Mucosa of stomach (tissue), 1 donor: ENCODE results near the gene ABCC4.

Experiments used
- H3K27me3 ChIP-seq: one replicate; pipeline ENCODE4 v1.7.0; 2013; ENCODE audit warnings: mild to moderate bottlenecking, low read length; ENCODE audit not compliant: control insufficient read depth, insufficient read depth
- H3K36me3 ChIP-seq: one replicate; pipeline ENCODE4 v1.7.0; 2013; ENCODE audit warnings: low read length; ENCODE audit not compliant: control insufficient read depth, insufficient read depth
- H3K4me1 ChIP-seq: one replicate; pipeline ENCODE4 v1.7.0; 2013; ENCODE audit warnings: mild to moderate bottlenecking, low read length; ENCODE audit not compliant: control insufficient read depth, insufficient read depth
- H3K4me3 ChIP-seq: one replicate; pipeline ENCODE4 v1.7.0; 2013; ENCODE audit warnings: low read length
- H3K9ac ChIP-seq: one replicate; pipeline ENCODE4 v1.7.0; 2013; ENCODE audit warnings: mild to moderate bottlenecking, low read length, moderate library complexity
- H3K9me3 ChIP-seq: one replicate; pipeline ENCODE4 v1.7.0; 2013; ENCODE audit warnings: mild to moderate bottlenecking, low read length, moderate library complexity; ENCODE audit not compliant: control insufficient read depth
- donor health status: Pancreatic carcinoma.

Gene ABCC4

GRCh38 chr13:95264225-95264624, 37.0 kb downstream of the ABCC4 start:
- H3K4me3 ChIP-seq = no peak overlapping the region

GRCh38 chr13:95262837-95263384, 38.3 kb downstream of the ABCC4 start:
- H3K9me3 ChIP-seq = no peaks in the 10 kb centered on the region
- no peaks in the 10 kb centered on the region for H3K4me1 ChIP-seq
- H3K4me3 ChIP-seq = no peak overlapping the region
- H3K36me3 ChIP-seq = no peaks in the 10 kb centered on the region
- H3K9ac ChIP-seq = no peak overlapping the region
- no peaks in the 10 kb centered on the region for H3K27me3 ChIP-seq

More at GRCh38 chr13:95264225-95264624, 37.0 kb downstream of the ABCC4 start:
- H3K36me3 ChIP-seq = no peaks in the 10 kb centered on the region
- no peaks in the 10 kb centered on the region for H3K27me3 ChIP-seq
- no peak overlapping the region for H3K9ac ChIP-seq
- H3K9me3 ChIP-seq = no peaks in the 10 kb centered on the region
- no peaks in the 10 kb centered on the region for H3K4me1 ChIP-seq

GRCh38 chr13:95261956-95262355, 39.3 kb downstream of the ABCC4 start:
- no peaks in the 10 kb centered on the region for H3K4me1 ChIP-seq
- no peaks in the 10 kb centered on the region for H3K36me3 ChIP-seq
- no peak overlapping the region for H3K9ac ChIP-seq
- H3K27me3 ChIP-seq = no peaks in the 10 kb centered on the region
- H3K9me3 ChIP-seq = no peaks in the 10 kb centered on the region
- no peak overlapping the region for H3K4me3 ChIP-seq

GRCh38 chr13:95260031-95260525, 41.2 kb downstream of the ABCC4 start:
- Histone ChIP-seq H3K36me3 (no peaks in the 10 kb centered on the region), H3K27me3 (no peaks in the 10 kb centered on the region), H3K4me1 (no peaks in the 10 kb centered on the region), H3K9me3 (no peaks in the 10 kb centered on the region), H3K4me3 (no peak overlapping the region), H3K9ac (no peak overlapping the region)

GRCh38 chr13:95258619-95259194, 42.5 kb downstream of the ABCC4 start:
- Histone ChIP-seq H3K27me3 (no peaks in the 10 kb centered on the region), H3K4me1 (no peaks in the 10 kb centered on the region), H3K36me3 (no peaks in the 10 kb centered on the region), H3K9me3 (no peaks in the 10 kb centered on the region), H3K9ac (no peak overlapping the region), H3K4me3 (no peak overlapping the region)

GRCh38 chr13:95258098-95258497, 43.2 kb downstream of the ABCC4 start:
- H3K9ac ChIP-seq = no peak overlapping the region
- no peak overlapping the region for H3K4me3 ChIP-seq
- no peaks in the 10 kb centered on the region for H3K9me3 ChIP-seq
- H3K36me3 ChIP-seq = no peaks in the 10 kb centered on the region
- no peaks in the 10 kb centered on the region for H3K4me1 ChIP-seq
- H3K27me3 ChIP-seq = no peaks in the 10 kb centered on the region

- H3K27me3 ChIP-seq = no peaks in the 10 kb centered on the region
- H3K9me3 ChIP-seq = no peaks in the 10 kb centered on the region
- H3K9ac ChIP-seq = no peak overlapping the region
- no peak overlapping the region for H3K4me3 ChIP-seq
- H3K4me1 ChIP-seq = no peaks in the 10 kb centered on the region
- H3K36me3 ChIP-seq = no peaks in the 10 kb centered on the region
Measured at GRCh38 chr13:95256091-95256490, 45.2 kb downstream of the ABCC4 start.

- Histone ChIP-seq H3K9ac (no peak overlapping the region), H3K27me3 (no peaks in the 10 kb centered on the region), H3K36me3 (no peaks in the 10 kb centered on the region), H3K4me1 (no peaks in the 10 kb centered on the region), H3K9me3 (no peaks in the 10 kb centered on the region), H3K4me3 (no peak overlapping the region)
Measured at GRCh38 chr13:95255072-95255732, 46.0 kb downstream of the ABCC4 start.

GRCh38 chr13:95254339-95254738, 46.9 kb downstream of the ABCC4 start:
- no peak overlapping the region for H3K4me3 ChIP-seq
- H3K9ac ChIP-seq = no peak overlapping the region
- no peaks in the 10 kb centered on the region for H3K4me1 ChIP-seq
- no peaks in the 10 kb centered on the region for H3K9me3 ChIP-seq
- H3K36me3 ChIP-seq = no peaks in the 10 kb centered on the region
- H3K27me3 ChIP-seq = no peaks in the 10 kb centered on the region

- Histone ChIP-seq H3K4me1 (no peaks in the 10 kb centered on the region), H3K9me3 (no peaks in the 10 kb centered on the region), H3K36me3 (no peaks in the 10 kb centered on the region), H3K9ac (no peak overlapping the region), H3K4me3 (no peak overlapping the region), H3K27me3 (no peaks in the 10 kb centered on the region)
Measured at GRCh38 chr13:95253033-95253432, 48.2 kb downstream of the ABCC4 start.

GRCh38 chr13:95251641-95252040, 49.6 kb downstream of the ABCC4 start:
- Histone ChIP-seq H3K27me3 (no peaks in the 10 kb centered on the region), H3K9me3 (no peaks in the 10 kb centered on the region), H3K4me1 (no peaks in the 10 kb centered on the region), H3K9ac (no peak overlapping the region), H3K4me3 (no peak overlapping the region), H3K36me3 (no peaks in the 10 kb centered on the region)

- Histone ChIP-seq H3K9ac (no peak overlapping the region), H3K36me3 (no peaks in the 10 kb centered on the region), H3K4me3 (no peak overlapping the region), H3K9me3 (no peaks in the 10 kb centered on the region), H3K4me1 (peaks cover 3% of the 10 kb centered on the region), H3K27me3 (no peaks in the 10 kb centered on the region)
Measured at GRCh38 chr13:95250961-95251360, 50.3 kb downstream of the ABCC4 start.
